LHCN-M2 (cell line): ENCODE results near the gene PROZ. TPM values are rescaled to one million over a fixed set of nuclear protein-coding genes. Genes with fewer than 3 reads are reported as not detected.

Source experiments
- DNase-seq: peaks from one replicate; pipeline ENCODE4 v3.0.0-alpha.2; 2012; ENCODE audit warnings: low read depth
- total RNA-seq: library from RNA; depleted of rRNA; stranded (reverse); fragments of >200 nt; gene quantifications from 2 replicates; pipeline ENCODE4 v1.2.3, GENCODE V29; 2014

Gene PROZ
- total RNA-seq, 1 experiment from 2014 or later = not detected

DNA sequence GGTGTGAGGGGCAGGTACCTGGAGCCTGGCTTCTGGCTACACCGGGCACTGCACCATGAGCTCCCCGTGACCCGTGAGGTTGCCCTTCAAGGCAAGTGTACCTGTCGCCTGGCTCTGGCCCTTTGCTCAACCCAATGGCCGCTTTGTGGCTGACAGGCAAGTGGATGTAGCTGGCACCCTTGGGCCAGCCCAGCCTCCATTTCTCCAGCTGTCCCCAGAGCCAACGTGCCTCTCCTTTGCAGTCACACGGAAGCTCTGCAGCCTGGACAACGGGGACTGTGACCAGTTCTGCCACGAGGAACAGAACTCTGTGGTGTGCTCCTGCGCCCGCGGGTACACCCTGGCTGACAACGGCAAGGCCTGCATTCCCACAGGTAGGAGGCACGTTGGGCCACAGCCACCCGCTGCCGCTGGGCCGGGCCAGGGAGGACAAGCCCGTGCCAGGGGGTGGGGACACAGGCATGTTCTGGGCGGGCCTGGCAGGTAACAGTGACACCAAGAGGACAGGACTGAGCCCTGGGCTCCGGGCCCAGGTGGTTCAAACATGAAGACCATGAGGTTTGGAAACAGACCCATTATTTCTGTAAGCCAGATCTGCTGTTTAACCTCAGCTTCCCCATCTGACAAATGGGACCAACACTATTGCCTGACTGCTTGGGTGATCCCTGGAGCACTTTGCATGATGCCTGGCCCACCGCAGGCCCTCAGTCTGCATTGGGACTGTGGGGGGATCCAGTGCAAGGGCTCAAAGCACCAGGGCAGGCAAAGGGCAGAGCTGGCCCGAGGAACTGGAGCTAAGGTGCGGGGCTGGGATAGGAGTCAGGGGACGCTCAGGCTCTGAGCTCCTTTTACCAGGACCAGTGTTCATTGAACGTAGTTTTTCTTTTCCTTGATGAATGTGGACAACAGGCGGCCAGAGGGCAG lies 17.5 kb upstream of the PROZ start:
- no peak for DNase-seq

GRCh38 chr13:113141601-113141970 lies 16.9 kb upstream of the PROZ start:
- DNase-seq = no peak

GRCh38 chr13:113142876-113143275 lies 15.6 kb upstream of the PROZ start:
- DNase-seq = no peak

- DNase-seq = no peak
These were observed 14.8 kb upstream of the PROZ start for GRCh38 chr13:113143466-113144254.

DNA sequence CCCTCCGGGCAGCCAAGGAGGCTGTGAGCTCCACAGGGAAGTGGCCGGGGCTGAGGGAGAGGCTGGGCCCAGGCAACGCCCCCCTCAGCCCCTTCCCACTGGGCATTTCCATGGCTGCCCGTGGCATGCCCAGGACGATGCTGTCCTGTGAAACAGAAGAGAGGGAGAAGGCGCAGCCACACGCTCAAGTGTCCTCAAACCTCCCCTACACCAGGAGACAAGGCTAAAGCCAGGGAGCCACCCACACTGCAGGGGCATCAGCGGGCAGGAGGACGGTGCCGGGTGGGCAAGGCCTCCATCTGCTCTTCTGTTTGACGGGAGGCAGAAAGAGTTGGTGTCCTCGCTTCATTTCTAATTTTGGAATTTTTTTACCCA lies 14.2 kb upstream of the PROZ start:
- DNase-seq = no peak

DNA sequence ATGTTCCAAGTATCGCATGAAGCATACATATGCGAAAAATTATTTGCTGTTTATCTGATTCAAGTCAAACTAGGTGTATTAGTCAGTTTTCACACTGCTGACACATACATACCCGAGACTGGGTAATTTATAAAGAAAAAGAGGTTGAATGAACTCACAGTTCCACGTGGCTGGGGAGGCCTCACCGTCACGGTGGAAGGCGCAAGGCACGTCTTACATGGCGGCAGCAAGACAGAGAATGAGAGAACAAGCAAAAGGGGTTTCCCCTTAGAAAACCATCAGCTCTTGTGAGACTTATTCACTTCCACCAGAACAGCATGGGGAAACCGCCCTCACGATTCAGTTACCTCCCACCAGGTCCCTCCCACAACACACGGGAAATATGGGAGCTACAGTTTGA lies 13.0 kb upstream of the PROZ start:
- DNase-seq = no peak

DNA sequence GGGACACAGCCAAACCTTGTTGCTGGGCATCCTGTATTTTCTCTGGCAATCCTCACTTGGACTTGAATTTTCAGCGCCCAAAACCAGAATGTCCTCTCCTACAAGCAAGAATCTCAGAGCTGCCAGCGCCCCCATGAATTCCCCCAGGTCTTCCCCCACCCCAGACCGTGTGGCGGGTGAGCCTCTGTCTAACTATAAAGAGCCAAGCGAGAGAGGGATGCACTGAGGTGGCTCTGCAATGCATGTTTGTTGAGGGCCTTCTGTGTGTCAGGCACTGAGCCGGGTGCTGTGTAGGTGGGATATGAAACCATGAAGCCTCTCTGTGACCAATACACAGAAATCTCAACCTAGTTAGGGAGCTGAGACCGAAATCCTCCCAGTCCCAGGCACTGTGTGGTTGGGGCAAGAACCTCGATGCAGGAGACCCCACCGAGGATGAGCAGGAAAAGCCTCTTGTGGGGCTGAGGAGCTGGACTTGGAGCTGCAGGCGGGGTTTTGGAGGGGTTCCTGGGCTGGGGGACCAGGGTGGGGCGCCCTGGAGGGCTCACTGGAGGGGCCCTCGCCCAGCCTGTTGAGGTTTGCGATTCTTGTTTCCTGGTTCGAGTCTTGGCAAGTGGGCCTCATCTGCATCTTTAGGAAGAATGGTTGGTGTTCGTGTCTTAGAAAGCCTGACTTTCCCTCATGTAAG lies 12.4 kb upstream of the PROZ start:
- no peak for DNase-seq

GRCh38 chr13:113146750-113147149 lies 11.7 kb upstream of the PROZ start:
- no peak for DNase-seq

GRCh38 chr13:113147206-113147605 lies 11.2 kb upstream of the PROZ start:
- no peak for DNase-seq

GRCh38 chr13:113148407-113148806 lies 10.0 kb upstream of the PROZ start:
- DNase-seq = no peak

DNA sequence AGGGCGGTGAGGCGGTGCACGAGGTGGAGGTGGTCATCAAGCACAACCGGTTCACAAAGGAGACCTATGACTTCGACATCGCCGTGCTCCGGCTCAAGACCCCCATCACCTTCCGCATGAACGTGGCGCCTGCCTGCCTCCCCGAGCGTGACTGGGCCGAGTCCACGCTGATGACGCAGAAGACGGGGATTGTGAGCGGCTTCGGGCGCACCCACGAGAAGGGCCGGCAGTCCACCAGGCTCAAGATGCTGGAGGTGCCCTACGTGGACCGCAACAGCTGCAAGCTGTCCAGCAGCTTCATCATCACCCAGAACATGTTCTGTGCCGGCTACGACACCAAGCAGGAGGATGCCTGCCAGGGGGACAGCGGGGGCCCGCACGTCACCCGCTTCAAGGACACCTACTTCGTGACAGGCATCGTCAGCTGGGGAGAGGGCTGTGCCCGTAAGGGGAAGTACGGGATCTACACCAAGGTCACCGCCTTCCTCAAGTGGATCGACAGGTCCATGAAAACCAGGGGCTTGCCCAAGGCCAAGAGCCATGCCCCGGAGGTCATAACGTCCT lies 9.4 kb upstream of the PROZ start:
- DNase-seq = no peak

DNA sequence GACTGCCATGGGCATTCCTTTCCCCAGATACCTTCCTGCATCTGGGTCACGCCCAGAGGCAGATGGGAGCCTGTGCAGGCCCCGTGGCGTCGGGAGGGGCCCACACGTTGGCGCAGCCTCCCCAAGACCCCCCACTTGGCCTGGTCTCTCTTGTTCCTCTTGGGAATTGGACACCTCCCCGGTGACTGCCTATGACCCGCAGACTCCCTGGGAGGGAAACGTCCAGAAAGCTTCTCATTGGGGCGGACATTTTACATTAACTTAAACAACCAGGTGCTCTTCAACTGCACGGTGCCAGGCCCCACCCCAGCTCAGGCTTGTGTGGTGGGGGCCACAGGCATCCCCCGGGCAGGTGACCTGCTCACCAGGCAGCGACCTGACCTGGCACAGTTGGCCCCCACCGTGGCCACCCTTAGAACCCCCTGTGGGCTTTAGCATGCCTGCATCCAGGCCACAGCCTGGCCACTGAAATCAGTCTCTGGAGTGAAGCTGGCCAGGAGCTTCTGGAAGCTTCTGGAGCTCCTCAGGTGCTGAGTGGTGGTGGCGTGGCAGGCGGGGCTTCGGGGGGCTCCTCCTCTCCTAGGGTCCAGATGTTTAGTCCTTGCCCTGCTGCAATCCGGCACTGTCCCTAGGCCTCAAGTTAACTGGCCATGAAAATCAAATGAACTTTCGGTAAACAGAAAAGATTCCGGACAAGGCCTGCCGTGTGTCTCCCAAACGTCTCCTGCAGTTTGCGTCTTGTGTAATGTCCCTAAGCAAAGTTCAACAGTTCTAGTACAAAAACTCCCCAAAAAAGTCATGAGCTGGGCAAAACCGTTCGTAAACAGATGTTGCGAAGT lies 8.5 kb upstream of the PROZ start:
- DNase-seq = no peak

DNA sequence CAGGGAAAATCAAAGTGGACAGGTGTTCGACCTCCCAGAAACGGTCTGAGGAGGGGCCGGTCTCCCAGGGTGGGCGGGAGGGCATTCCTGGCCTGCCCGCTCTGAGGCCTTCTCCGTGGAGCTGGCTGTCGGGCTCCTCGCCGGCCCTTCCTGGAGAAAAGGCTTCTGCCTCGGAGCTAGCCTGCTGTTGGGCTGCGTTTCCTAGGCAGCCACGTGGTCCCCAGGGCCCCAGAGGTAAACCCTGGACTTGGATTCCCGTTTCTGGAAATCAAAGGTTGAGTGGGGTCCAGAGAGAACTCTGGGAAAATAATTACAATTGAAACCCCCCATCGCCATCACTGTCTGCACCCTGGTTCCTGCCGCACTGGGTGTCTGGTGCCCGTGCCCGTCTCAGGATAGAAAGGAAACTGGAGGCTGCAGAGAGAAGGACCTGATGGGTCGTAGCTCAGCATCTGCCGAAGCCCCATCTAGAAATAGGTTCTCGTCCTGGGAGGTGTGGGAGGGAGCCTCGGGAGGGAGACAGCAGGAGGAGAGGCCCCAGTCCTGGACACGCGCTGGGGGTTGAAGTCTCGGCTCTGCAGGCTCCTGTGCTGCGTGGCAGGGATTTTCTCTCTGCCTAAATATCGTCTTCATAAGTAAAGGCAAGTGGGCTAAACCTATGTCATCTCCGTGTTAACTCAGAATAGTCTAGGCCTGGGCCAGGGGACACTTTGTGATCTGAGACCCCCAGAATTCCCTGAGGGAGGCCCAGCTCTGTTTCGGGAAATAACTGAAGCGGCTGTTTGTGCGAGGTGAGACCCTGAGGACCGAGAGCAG lies 7.7 kb upstream of the PROZ start:
- DNase-seq = no peak

- no peak for DNase-seq
These were observed 6.4 kb upstream of the PROZ start for GRCh38 chr13:113151745-113152690.

DNA sequence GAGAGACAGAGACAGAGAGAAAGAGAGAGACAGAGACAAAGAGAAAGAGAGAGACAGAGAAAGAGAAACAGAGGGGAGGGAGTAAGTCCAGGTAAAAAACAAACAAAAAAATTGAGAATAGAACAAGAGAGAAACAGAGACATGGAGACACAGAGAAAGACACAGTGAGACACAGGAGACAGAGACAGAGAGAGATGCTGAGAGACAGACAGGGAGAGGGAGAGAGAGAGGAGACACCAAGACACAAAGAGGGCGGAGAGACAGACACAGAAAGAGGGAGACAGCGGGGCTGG lies 5.8 kb upstream of the PROZ start:
- no peak for DNase-seq

- DNase-seq = no peak
These were observed 5.3 kb upstream of the PROZ start for GRCh38 chr13:113152984-113153809.

DNA sequence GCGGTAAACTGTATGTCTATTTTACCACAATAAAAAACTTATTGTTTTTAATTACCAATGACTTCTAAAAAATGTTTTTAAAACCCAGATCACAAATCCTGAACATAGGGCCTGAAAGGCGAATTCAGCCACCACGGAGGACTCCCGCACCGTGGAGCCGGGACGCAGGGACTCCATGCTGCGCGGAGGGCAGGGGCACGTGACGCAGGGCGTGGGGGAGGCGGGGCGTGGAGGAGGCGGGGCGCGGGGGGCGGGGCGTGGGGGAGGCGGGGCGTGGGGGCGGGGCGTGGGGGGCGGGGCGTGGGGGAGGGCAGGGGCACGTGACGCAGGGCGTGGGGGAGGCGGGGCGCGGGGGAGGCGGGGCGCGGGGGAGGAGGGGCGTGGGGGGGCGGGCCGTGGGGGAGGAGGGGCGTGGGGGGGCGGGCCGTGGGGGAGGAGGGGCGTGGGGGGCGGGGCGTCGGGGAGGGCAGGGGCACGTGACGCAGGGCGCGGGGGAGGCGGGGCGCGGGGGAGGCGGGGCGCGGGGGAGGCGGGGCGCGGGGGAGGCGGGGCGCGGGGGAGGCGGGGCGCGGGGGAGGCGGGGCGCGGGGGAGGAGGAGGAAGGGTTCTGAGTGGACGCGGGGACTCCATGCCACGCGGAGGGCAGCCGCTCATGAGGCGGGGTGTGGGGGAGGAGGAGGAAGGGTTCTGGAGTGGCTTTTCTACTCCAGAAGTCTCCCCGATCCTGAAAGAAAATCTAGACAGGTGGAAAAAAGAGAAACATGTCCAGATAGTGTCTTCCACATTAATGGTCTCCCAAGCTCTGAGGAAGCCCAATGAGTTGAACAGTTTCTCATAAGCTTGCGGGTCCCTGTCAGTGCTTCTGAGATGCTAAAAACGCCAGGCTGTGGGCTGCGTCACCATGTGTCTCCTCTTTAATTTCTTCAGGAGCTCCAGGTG lies 4.4 kb upstream of the PROZ start:
- peak; percentile 60 for DNase-seq
